ENCODE data around the gene SERINC1. TPM values are rescaled to one million over a fixed set of nuclear protein-coding genes. Genes with fewer than 3 reads are reported as not detected.
"Not testable (repeated sequence)": the region's sequence is repeated elsewhere in the genome, so short reads cannot be mapped to it uniquely, and the experiment has no call there.

SERINC1 gene
- total and polyA plus RNA-seq, 2 donors (not counting 1 experiment from before 2014, with no cell fraction given): 306 to 363 TPM

DNA sequence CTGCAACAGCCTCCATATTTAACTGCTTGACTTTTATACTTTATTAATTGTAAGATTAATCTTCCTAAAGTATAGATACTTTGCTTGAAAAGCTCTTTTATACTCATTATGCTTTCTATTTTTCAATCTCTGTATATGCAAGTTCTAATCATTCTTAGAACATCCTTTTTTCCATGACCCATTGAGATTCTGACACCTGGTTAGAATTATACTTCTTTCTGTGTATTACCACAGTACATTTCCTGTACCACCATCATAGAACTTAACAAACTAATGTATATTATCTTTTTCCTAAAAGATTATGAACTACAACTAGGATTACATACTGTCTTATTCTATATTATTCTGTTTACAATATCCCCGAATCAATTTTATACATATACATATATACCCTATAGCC lies 13.5 kb downstream of the SERINC1 start:
- TF ChIP-seq, protein P1, sequence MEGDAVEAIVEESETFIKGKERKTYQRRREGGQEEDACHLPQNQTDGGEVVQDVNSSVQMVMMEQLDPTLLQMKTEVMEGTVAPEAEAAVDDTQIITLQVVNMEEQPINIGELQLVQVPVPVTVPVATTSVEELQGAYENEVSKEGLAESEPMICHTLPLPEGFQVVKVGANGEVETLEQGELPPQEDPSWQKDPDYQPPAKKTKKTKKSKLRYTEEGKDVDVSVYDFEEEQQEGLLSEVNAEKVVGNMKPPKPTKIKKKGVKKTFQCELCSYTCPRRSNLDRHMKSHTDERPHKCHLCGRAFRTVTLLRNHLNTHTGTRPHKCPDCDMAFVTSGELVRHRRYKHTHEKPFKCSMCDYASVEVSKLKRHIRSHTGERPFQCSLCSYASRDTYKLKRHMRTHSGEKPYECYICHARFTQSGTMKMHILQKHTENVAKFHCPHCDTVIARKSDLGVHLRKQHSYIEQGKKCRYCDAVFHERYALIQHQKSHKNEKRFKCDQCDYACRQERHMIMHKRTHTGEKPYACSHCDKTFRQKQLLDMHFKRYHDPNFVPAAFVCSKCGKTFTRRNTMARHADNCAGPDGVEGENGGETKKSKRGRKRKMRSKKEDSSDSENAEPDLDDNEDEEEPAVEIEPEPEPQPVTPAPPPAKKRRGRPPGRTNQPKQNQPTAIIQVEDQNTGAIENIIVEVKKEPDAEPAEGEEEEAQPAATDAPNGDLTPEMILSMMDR (conservative IDR thresholded peaks at IDR 0.05 in 1 of 2, IDR thresholded peaks at IDR 0.05 in 1 of 2; ENCODE audit: low read depth in 1 of 2, low read length in 2 of 2): no peak
- TF ChIP-seq EZH2 (IDR thresholded peaks at IDR 0.05; ENCODE audit: low read length, missing control alignments): no peak
- H3K27ac ChIP-seq (ENCODE audit: insufficient read depth, low read length): no peak overlapping the region
- H3K4me2 ChIP-seq (ENCODE audit: extremely low read depth, insufficient read depth, low read length): no peak overlapping the region
- H2AFZ ChIP-seq (ENCODE audit: low read length): no peak overlapping the region
- H3K4me3 ChIP-seq (replicated peaks in 1 of 4; ENCODE audit: control extremely low read depth in 1 of 4, insufficient read depth in 1 of 4, low read depth in 3 of 4, low read length in 4 of 4): no peak overlapping the region
- H4K20me1 ChIP-seq (ENCODE audit: control insufficient read depth, extremely low read depth, insufficient read depth, low read length): peaks cover 3% of the 10 kb centered on the region
- peaks cover 58% of the 10 kb centered on the region for H3K79me2 ChIP-seq (ENCODE audit: control insufficient read depth, insufficient read depth, low read length)
- no peak overlapping the region for H3K9ac ChIP-seq (ENCODE audit: insufficient read depth, low read length)
- H3K36me3 ChIP-seq (ENCODE audit: control insufficient read depth, insufficient read depth, low read length): peaks cover 1% of the 10 kb centered on the region
- no peaks in the 10 kb centered on the region for H3K4me1 ChIP-seq (ENCODE audit: control insufficient read depth, extremely low read depth, insufficient read depth, low read length)
- no peaks in the 10 kb centered on the region for H3K9me3 ChIP-seq (ENCODE audit: control insufficient read depth, insufficient read depth, low read depth, low read length)
- H3K27me3 ChIP-seq (ENCODE audit: control insufficient read depth, insufficient read depth, low read length): no peaks in the 10 kb centered on the region
- no peak for DNase-seq (ENCODE audit: low read depth in 2 of 2)

DNA sequence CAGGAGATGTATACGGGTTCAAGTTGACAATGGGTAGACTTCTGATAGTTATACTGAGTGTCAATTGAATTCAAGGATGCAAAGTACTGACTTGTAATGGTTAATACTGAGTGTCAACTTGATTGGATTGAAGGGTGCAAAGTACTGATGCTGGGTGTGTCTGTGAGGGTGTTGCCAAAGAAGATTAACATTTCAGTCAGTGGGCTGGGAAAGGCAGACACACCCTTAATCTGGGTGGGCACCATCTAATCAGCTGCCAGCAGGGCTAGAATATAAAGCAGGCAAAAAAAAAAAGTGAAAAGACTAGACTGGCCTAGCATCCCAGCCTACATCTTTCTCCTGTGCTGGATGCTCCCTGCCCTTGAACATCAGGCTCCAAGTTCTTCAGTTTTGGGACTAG lies 16.5 kb downstream of the SERINC1 start:
- H3K27ac ChIP-seq (ENCODE audit: insufficient read depth, low read length); H4K20me1 ChIP-seq (ENCODE audit: control insufficient read depth, extremely low read depth, insufficient read depth, low read length); H3K9me3 ChIP-seq (ENCODE audit: control insufficient read depth, insufficient read depth, low read depth, low read length); H3K27me3 ChIP-seq (ENCODE audit: control insufficient read depth, insufficient read depth, low read length); H2AFZ ChIP-seq (ENCODE audit: low read length); H3K4me3 ChIP-seq (replicated peaks in 1 of 4; ENCODE audit: control extremely low read depth in 1 of 4, insufficient read depth in 1 of 4, low read depth in 3 of 4, low read length in 4 of 4); H3K36me3 ChIP-seq (ENCODE audit: control insufficient read depth, insufficient read depth, low read length); H3K4me2 ChIP-seq (ENCODE audit: extremely low read depth, insufficient read depth, low read length); DNase-seq (ENCODE audit: low read depth in 2 of 2); H3K9ac ChIP-seq (ENCODE audit: insufficient read depth, low read length); H3K4me1 ChIP-seq (ENCODE audit: control insufficient read depth, extremely low read depth, insufficient read depth, low read length): not testable (repeated sequence)
- H3K79me2 ChIP-seq (ENCODE audit: control insufficient read depth, insufficient read depth, low read length): peaks cover 30% of the 10 kb centered on the region

DNA sequence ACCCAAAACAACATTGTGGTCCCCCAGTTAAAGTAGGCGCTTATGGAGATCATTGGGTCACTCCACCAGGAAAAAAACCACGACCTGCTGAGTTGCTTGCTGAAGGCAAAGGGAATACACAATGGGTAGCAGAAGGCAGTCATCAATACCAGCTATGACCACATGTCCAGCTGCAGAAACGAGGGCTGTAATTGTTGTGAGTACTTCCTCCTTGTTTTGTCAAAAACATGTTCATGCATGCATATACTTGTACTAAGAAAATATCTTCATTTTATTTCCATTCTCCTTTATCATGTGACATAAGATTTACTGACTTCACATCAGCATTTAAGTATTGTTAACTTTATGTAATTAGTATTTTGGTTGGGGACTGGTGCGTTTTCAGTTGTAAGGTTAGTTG lies 16.9 kb downstream of the SERINC1 start:
- TF ChIP-seq, protein P1 (conservative IDR thresholded peaks at IDR 0.05 in 1 of 2, IDR thresholded peaks at IDR 0.05 in 1 of 2; ENCODE audit: low read depth in 1 of 2, low read length in 2 of 2): no peak
- no peak for TF ChIP-seq EZH2 (IDR thresholded peaks at IDR 0.05; ENCODE audit: low read length, missing control alignments)
- Histone ChIP-seq H3K4me3 (replicated peaks in 1 of 4; ENCODE audit: control extremely low read depth in 1 of 4, insufficient read depth in 1 of 4, low read depth in 3 of 4, low read length in 4 of 4) (no peak overlapping the region), H3K27me3 (ENCODE audit: control insufficient read depth, insufficient read depth, low read length) (no peaks in the 10 kb centered on the region), H3K9ac (ENCODE audit: insufficient read depth, low read length) (no peak overlapping the region), H3K36me3 (ENCODE audit: control insufficient read depth, insufficient read depth, low read length) (peaks cover 8% of the 10 kb centered on the region), H3K4me2 (ENCODE audit: extremely low read depth, insufficient read depth, low read length) (no peak overlapping the region), H3K27ac (ENCODE audit: insufficient read depth, low read length) (no peak overlapping the region), H2AFZ (ENCODE audit: low read length) (no peak overlapping the region), H4K20me1 (ENCODE audit: control insufficient read depth, extremely low read depth, insufficient read depth, low read length) (peaks cover 3% of the 10 kb centered on the region), H3K79me2 (ENCODE audit: control insufficient read depth, insufficient read depth, low read length) (peaks cover 26% of the 10 kb centered on the region), H3K4me1 (ENCODE audit: control insufficient read depth, extremely low read depth, insufficient read depth, low read length) (no peaks in the 10 kb centered on the region), H3K9me3 (ENCODE audit: control insufficient read depth, insufficient read depth, low read depth, low read length) (no peaks in the 10 kb centered on the region)
- DNase-seq (ENCODE audit: low read depth in 2 of 2): no peak
